ENCODE measurements around the gene CALCOCO1. TPM values are rescaled to one million over a fixed set of nuclear protein-coding genes. Genes with fewer than 3 reads are reported as not detected.
"Not testable (repeated sequence)": the region's sequence is repeated elsewhere in the genome, so short reads cannot be mapped to it uniquely, and the experiment has no call there.

Gene CALCOCO1
- total RNA-seq, 4 donors from 2014 or later, result 153 to 212 (median 155) TPM

- intact Hi-C loops (cut with DNase I), result no loop called here
- peaks cover 10 to 13% of the 10 kb centered on the region in 2 donors for H3K4me1 ChIP-seq
- no peak for DNase-seq
- no peaks in the 10 kb centered on the region for H3K27me3 ChIP-seq
- H3K4me3 ChIP-seq (replicated peaks in 1 of 3), result peak overlapping the region in 2 of 3 donors; percentile 44 to 83
- TF ChIP-seq POLR2A (IDR thresholded peaks at IDR 0.05), result no peak
- no peak for TF ChIP-seq CTCF (IDR thresholded peaks at IDR 0.05)
- no peak overlapping the region for H3K27ac ChIP-seq
- no peaks in the 10 kb centered on the region for H3K9me3 ChIP-seq
- WGBS, 2 donors, result 21 to 26% methylated on average over 2 of the region's 2 CpGs
- H3K36me3 ChIP-seq, result peaks cover 22 to 35% of the 10 kb centered on the region in 2 donors
Observed at GRCh38 chr12:53726341-53726740, 911 bp downstream of the CALCOCO1 start.

GRCh38 chr12:53725824-53726223 is 1.4 kb downstream of the CALCOCO1 start:
- no peak for TF ChIP-seq CTCF (IDR thresholded peaks at IDR 0.05)
- TF ChIP-seq POLR2A (IDR thresholded peaks at IDR 0.05), result no peak
- no peaks in the 10 kb centered on the region for H3K9me3 ChIP-seq
- peak overlapping the region in 1 of 3 donors; percentile 83 for H3K4me3 ChIP-seq (replicated peaks in 1 of 3)
- H3K4me1 ChIP-seq, result peaks cover 10 to 13% of the 10 kb centered on the region in 2 donors
- 36 to 52% methylated on average over 4 of the region's 4 CpGs for WGBS, 2 donors
- H3K27me3 ChIP-seq, result no peaks in the 10 kb centered on the region
- no peak overlapping the region for H3K27ac ChIP-seq
- intact Hi-C loops (cut with DNase I), result no loop called here
- no peak for DNase-seq
- H3K36me3 ChIP-seq, result peaks cover 27 to 41% of the 10 kb centered on the region in 2 donors

GRCh38 chr12:53722450-53723041 is 4.7 kb downstream of the CALCOCO1 start:
- Histone ChIP-seq H3K27ac (no peak overlapping the region), H3K4me3 (replicated peaks in 1 of 3) (no peak overlapping the region), H3K9me3 (no peaks in the 10 kb centered on the region), H3K27me3 (no peaks in the 10 kb centered on the region), H3K36me3 (peaks cover 45 to 47% of the 10 kb centered on the region in 2 donors), H3K4me1 (peaks cover 10 to 13% of the 10 kb centered on the region in 2 donors)
- 79 to 81% methylated on average over 3 of the region's 3 CpGs for WGBS, 2 donors
- no peak for TF ChIP-seq CTCF (IDR thresholded peaks at IDR 0.05)
- DNase-seq, result no peak
- intact Hi-C loops (cut with DNase I), result no loop called here

- H3K4me1 ChIP-seq, result peaks cover 4 to 8% of the 10 kb centered on the region in 2 donors
- intact Hi-C loops (cut with DNase I), result no loop called here
- no peak overlapping the region for H3K27ac ChIP-seq
- WGBS, 2 donors, result 86 to 90% methylated on average over 1 of the region's 1 CpG
- no peaks in the 10 kb centered on the region for H3K27me3 ChIP-seq
- H3K4me3 ChIP-seq (replicated peaks in 1 of 3), result no peak overlapping the region
- H3K9me3 ChIP-seq, result no peaks in the 10 kb centered on the region
- DNase-seq, result no peak
- peaks cover 51 to 52% of the 10 kb centered on the region in 2 donors for H3K36me3 ChIP-seq
- TF ChIP-seq POLR2A (IDR thresholded peaks at IDR 0.05) (no peak), CTCF (IDR thresholded peaks at IDR 0.05) (no peak)
Observed at GRCh38 chr12:53720946-53721345, 6.3 kb downstream of the CALCOCO1 start.

- TF ChIP-seq POLR2A (IDR thresholded peaks at IDR 0.05), result no peak
- TF ChIP-seq CTCF (IDR thresholded peaks at IDR 0.05), result no peak
- no peaks in the 10 kb centered on the region for H3K27me3 ChIP-seq
- H3K9me3 ChIP-seq, result no peaks in the 10 kb centered on the region
- no peak for DNase-seq
- intact Hi-C loops (cut with DNase I), result no loop called here
- no peak overlapping the region for H3K27ac ChIP-seq
- peaks cover 59 to 63% of the 10 kb centered on the region in 2 donors for H3K36me3 ChIP-seq
- H3K4me3 ChIP-seq (replicated peaks in 1 of 3), result no peak overlapping the region
- H3K4me1 ChIP-seq, result no peaks in the 10 kb centered on the region
- 68 to 78% methylated on average over 2 of the region's 2 CpGs for WGBS, 2 donors
Observed at GRCh38 chr12:53719649-53720048, 7.6 kb downstream of the CALCOCO1 start.

GRCh38 chr12:53718567-53718966 is 8.7 kb downstream of the CALCOCO1 start:
- intact Hi-C loops (cut with DNase I); H3K4me3 ChIP-seq (replicated peaks in 1 of 3); DNase-seq; H3K27ac ChIP-seq; H3K9me3 ChIP-seq; H3K27me3 ChIP-seq; H3K4me1 ChIP-seq: not testable (repeated sequence)
- H3K36me3 ChIP-seq, result peaks cover 58 to 73% of the 10 kb centered on the region in 2 donors
- WGBS, 2 donors, result 94 to 98% methylated on average over 6 of the region's 6 CpGs

Data from thyroid gland (tissue), 4 donors.